ENCODE measurements around the gene DLL1.

Gene DLL1

DNA sequence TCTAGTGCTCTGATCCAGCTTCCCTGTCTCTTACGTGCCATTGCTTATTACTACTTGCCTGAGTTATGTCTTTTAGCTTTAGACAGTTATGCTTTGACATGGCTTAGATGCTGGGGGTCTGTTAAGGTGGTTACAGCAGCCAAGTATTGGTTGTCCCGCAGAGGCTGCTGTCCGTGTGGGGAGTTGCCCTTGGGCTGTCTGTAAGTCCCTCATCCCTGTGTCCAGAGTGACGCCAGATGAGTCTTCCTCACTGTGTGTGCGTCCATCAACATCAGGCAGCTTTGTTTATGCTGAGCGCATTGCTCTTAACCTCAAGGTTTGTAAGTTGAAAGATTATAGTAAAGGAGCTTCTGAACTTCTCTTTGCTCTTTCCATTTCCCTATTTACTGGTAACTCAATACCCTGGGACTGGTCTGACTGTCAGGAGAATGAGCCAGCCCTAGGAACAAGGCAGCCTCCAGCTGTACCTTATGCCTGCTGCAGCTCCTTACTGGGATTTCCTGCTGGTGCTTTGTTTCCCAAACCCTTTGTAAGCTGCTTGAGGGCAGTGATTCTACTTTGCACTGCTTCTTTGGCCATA, 22.9 kb upstream of the DLL1 start:
- TF ChIP-seq, protein P1, sequence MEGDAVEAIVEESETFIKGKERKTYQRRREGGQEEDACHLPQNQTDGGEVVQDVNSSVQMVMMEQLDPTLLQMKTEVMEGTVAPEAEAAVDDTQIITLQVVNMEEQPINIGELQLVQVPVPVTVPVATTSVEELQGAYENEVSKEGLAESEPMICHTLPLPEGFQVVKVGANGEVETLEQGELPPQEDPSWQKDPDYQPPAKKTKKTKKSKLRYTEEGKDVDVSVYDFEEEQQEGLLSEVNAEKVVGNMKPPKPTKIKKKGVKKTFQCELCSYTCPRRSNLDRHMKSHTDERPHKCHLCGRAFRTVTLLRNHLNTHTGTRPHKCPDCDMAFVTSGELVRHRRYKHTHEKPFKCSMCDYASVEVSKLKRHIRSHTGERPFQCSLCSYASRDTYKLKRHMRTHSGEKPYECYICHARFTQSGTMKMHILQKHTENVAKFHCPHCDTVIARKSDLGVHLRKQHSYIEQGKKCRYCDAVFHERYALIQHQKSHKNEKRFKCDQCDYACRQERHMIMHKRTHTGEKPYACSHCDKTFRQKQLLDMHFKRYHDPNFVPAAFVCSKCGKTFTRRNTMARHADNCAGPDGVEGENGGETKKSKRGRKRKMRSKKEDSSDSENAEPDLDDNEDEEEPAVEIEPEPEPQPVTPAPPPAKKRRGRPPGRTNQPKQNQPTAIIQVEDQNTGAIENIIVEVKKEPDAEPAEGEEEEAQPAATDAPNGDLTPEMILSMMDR (IDR thresholded peaks at IDR 0.05; ENCODE audit: low read depth, low read length), result no peak
- DNase-seq (ENCODE audit: low read depth in 2 of 2), result no peak
- no peak overlapping the region for H3K4me3 ChIP-seq (replicated peaks in 1 of 2; ENCODE audit: low read depth in 2 of 2, low read length in 2 of 2)

DNA sequence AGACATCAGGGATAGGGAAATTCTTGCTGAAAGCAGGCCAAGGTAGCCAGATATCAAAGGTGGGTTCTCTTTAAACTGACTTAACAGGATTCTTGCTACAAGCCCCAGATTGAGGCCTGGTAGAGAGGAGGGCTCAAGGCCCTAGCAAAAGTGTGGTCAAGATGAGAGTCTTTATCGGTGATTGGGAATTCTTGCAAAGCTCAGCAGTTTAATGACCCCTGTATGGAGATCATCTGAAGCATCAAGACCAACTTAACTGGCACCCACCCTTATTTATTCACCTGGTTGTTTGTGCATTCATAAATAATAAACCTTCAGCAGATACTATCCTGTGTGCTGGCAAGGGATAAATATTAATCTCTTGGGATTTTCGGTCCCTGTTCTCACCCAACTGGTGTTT, 22.0 kb upstream of the DLL1 start:
- DNase-seq (ENCODE audit: low read depth in 2 of 2), result no peak
- TF ChIP-seq, protein P1 (IDR thresholded peaks at IDR 0.05; ENCODE audit: low read depth, low read length), result no peak
- H3K4me3 ChIP-seq (replicated peaks in 1 of 2; ENCODE audit: low read depth in 2 of 2, low read length in 2 of 2), result no peak overlapping the region

DNA sequence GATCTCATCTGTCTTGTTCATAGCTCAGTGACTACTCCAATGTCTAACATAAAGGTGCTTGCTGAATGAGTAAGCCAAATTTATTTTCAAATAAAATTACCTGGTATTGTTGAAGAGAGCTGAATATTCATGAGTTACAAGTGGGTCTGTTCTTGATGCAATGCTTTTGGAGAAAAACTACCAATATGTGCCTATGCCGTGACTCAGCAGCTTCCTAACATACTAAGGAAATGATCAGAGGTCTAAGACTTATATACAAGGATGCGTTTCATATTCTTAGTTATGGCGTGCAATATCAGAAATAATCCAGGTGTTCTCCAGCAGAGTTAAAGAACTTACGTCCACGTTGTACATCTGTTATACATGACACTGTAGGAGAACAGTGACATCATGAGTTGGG, 20.8 kb upstream of the DLL1 start:
- DNase-seq (ENCODE audit: low read depth in 2 of 2), result no peak
- no peak overlapping the region for H3K4me3 ChIP-seq (replicated peaks in 1 of 2; ENCODE audit: low read depth in 2 of 2, low read length in 2 of 2)
- TF ChIP-seq, protein P1 (IDR thresholded peaks at IDR 0.05; ENCODE audit: low read depth, low read length), result no peak

DNA sequence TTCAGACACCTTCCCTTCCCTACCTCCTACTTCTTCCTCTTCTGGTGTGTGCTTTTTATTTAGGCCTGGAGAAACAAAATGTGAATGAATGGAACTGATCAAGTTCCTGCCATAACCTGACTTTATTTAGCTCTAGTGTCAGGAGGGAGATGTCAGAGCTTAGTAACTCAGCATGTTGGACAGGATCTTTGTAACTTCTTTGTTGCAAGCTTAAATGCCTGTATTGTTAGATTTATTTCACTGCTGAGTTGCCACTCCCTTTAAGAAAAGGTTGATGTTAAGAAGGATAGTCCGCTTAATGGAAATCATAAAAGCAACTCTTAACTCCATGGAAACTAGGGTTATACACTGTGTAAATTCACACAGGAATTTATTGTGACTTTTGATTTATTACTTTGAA, 17.9 kb upstream of the DLL1 start:
- TF ChIP-seq, protein P1 (IDR thresholded peaks at IDR 0.05; ENCODE audit: low read depth, low read length), result no peak
- no peak overlapping the region for H3K4me3 ChIP-seq (replicated peaks in 1 of 2; ENCODE audit: low read depth in 2 of 2, low read length in 2 of 2)
- no peak for DNase-seq (ENCODE audit: low read depth in 2 of 2)

DNA sequence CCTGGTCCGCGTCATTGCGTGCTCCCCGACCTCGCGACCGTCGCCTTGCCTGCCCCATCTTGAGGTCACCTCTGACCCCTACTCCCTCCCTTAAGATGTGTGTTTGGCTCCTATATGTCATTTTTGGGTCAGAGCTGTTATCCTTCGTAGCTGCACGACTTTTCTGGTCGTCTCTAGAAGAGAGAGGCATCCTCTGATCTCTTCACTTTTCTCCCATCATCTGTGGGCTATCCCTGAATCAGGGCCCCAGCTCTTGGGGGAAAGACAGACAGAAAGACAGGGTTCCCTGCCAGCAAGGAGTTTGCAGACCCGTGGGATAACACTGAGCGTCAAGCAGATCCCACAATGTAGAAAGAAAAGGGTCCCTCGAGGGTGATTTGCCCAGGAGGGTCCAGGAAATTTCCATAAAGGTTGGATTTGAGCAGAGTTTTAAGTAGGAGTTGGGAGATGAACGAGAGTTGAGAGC, 16.2 kb upstream of the DLL1 start:
- TF ChIP-seq, protein P1 (IDR thresholded peaks at IDR 0.05; ENCODE audit: low read depth, low read length), result no peak
- no peak for DNase-seq (ENCODE audit: low read depth in 2 of 2)
- peak overlapping the region; percentile 96 for H3K4me3 ChIP-seq (replicated peaks in 1 of 2; ENCODE audit: low read depth in 2 of 2, low read length in 2 of 2)

DNA sequence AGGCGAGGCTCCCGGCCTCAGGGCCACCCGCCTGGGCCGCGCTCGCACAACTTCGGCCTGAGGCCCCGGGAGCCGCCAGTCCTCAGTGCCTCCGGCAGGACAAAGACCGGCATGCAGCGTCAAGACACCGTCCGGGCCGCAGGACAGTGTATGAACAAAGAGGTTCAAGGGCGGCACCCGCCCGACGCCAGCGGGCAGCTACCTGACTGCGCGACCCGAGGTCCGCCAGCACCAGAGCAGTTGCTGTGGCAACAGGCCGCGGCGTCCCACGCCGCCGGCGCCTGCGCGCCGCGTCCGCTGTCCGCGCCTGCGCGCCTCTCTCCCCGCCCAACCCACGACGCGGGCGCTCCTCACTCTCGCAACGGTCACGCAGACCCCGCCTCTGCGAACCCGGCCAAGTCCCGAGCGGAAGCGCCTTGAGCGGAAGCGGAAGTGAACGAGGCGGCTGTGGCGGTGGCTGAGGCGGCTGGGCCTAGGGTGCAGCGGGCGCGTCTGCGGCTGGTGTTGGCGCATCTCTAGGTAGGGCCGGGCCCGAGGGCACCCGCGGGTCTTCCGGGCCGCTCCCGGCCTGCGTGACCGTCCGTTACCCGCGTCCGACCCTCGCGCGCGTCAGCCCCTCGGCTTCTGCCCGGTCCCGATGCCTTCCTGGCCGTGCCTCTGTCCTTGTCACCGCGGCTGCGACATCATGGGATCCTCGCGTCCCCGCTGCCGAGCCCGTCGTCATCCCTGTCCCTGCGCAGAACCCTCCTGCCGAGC, 15.6 kb upstream of the DLL1 start, which contains the start of gene FAM120B:
Gene FAM120B (plus strand): TSS at position 435 of the 756 bp plus-strand sequence. CDS start 10,633 bp downstream, outside the sequence.
- peak; percentile 95 to 96 for DNase-seq (ENCODE audit: low read depth in 2 of 2)
- peak within 1 kb of the TSS; percentile 96 for H3K4me3 ChIP-seq (replicated peaks in 1 of 2; ENCODE audit: low read depth in 2 of 2, low read length in 2 of 2)
- TF ChIP-seq, protein P1 (IDR thresholded peaks at IDR 0.05; ENCODE audit: low read depth, low read length), result no peak
